HG02759 (cell line): ENCODE data around the gene MEMO1.
"Not testable (repeated sequence)": the region's sequence is repeated elsewhere in the genome, so short reads cannot be mapped to it uniquely, and the experiment has no call there.

Source experiments
- ATAC-seq: cut with Tn5 transposase; IDR thresholded peaks from one replicate; pipeline ENCODE4 v1.9.1; 2021; ENCODE audit warnings: mild to moderate bottlenecking, moderate library complexity; ENCODE audit not compliant: unreplicated experiment

Gene MEMO1

GRCh38 chr2:32010670-32011484, at the start of gene MEMO1:
MEMO1 (minus strand) TSS chr2:32011008; CDS start chr2:32010247, 761 bp downstream.
- peak; percentile 63 for ATAC-seq

GRCh38 chr2:32060266-32060665, 49.5 kb upstream of the MEMO1 start:
- ATAC-seq: no peak

DNA sequence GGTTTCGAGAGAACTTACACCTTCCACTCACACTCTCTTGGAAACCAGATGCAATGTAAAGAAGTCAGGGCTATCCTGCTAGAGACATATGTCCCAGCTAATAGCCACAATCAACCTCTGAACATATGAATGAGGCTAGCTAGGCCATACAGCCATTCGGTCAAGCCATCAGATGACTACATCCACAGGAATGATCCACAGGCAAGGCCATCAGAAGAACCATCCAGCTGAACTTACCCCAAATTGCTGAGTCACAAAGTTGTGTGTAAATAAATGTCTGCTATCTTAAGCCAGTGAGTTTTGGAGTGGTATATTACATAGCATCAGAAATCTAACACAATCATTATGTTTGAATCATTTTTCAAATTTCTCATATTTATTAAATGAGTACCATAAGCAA, 47.3 kb upstream of the MEMO1 start:
- ATAC-seq: no peak

DNA sequence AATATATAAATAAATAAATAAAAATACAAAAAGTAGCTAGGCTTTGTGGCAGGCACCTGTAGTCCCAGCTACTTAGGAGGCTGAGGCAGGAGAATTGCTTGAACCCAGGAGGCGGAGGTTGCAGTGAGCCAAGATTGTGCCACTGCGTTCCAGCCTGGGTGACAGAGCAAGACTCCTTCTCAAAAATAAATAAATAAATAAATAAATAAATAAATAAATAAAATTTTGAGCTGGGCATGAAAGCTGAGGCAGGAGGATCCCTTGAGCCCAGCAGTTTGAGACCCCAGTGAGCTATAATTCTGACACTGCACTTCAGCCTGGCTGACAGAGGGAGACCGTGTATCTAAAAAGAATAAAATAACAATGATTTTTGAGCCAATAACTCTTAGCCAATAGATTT, 43.8 kb upstream of the MEMO1 start:
- not testable (repeated sequence) for ATAC-seq

- no peak for ATAC-seq
Measured at GRCh38 chr2:32051836-32052439, 41.1 kb upstream of the MEMO1 start.

GRCh38 chr2:32043561-32043960, 32.8 kb upstream of the MEMO1 start:
- no peak for ATAC-seq

DNA sequence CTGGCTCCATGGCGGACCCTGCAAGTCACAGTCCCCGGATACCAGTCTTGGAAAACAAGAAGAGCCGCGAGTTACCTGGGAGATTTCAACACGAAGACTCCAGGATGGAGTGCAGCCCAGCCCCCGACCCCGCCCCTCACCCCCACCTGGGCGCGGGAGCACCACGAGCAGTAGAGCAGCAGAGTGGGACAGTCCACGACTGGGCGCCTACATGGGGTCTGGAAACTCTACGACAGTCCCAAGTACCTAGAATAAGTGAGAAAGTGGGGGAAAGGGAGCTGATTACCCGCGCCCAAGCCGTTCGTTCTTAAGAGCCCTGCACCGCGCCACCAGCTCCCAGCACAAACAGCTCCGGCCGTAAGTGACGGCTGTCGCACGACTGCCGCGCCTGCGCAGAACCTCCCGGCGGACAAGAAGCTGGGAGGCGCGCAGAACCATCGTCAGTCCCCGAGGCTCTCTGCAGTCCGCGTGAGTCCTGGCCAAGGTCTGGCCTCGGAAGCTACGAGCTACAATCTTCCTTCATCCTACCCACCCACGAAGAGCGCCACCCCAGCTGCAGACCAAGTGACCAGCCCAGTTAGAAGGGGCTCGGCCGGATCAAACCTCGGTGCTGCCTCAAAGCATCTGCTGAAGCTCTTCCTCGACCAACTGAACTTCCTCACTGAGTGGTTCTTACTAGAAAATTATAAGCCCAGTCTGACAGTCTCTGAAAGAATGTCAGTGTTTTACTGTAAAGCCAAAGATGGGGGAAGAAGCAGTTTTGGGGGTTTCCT, 28.8 kb upstream of the MEMO1 start, which contains the start of gene DPY30:
Gene DPY30 (minus strand): TSS at position 359 of the 773 bp plus-strand sequence. CDS start 349 bp downstream, at position 10.
- ATAC-seq: peak; percentile 95

DNA sequence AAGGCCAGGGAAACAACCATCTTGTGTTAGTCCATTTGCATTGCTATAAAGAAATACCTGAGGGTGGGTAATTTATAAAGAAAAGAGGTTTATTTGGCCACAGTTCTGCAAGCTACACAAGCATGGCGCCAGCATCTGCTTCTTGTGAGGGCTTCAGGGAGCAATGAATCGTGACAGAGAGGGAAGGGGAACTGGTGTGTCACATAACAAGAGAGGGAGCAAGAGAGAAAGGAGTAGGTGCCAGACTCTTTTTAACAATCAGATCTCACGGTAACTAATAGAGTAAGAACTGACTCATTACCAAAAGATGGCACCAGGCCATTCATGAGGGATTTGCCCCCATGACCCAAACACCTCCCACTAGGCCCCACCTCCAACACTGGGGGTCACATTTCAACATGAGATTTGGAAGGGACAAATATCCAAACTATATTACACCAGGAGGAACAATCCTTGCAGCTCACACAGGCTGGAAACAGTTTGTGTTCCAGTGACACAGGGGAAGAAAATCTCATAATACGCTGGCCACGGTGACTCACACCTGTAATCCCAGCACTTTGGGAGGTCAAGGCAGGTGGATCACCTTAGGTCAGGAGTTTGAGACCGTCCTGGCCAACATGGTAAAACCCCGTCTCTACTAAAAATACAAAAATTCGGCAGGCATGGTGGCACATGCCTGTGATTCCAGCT, 23.5 kb upstream of the MEMO1 start:
- ATAC-seq: not testable (repeated sequence)

DNA sequence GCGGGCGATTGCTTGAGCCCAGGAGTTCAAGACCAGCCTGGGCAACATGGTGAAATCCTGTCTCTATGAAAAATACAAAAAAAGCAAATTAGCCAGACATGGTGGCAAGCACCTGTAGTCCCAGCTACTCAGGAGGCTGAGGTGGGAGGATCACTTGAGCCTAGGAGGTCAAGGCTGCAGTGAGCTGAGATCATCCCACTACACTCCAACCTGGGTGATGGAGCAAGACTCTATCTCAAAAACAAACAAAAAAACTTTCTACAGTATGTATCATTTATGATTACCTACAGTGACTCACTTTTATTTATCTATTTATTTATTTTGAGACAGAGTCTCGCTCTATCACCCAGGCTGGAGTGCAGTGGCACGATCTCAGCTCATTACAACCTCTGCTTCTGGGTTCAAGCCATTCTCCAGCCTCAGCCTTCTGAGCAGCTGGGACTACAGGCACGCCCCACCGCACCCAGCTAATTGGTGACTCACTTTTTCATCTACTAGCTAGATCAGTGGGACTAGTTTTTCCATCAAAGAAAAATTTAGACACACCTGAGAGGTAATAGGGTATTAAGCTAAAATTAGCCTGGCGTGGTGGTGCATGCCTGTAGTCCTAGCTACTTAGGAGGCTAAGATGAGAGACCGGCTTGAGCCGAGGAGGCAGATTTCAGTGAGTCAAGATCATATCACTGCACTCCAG, 8.1 kb upstream of the MEMO1 start:
- ATAC-seq: not testable (repeated sequence)

DNA sequence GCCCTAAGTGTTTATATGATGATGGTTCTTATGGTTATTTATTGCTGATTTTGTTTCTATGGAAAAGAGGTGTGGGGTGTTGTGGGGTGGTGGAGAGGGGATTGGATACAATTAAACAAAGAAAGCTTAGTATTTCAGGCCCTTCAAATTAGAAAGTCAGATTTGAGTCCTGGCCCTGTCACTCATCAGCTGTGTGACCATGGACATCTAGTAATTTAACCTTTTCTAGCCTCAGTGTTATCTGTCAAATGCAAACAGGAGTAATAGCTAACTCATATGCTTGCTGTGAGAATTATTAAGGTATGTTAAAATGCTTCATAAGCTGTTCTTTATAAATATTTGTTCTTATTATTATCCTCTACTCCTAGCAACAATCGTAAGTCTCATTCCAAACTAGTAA, 2.1 kb upstream of the MEMO1 start:
- ATAC-seq: no peak

DNA sequence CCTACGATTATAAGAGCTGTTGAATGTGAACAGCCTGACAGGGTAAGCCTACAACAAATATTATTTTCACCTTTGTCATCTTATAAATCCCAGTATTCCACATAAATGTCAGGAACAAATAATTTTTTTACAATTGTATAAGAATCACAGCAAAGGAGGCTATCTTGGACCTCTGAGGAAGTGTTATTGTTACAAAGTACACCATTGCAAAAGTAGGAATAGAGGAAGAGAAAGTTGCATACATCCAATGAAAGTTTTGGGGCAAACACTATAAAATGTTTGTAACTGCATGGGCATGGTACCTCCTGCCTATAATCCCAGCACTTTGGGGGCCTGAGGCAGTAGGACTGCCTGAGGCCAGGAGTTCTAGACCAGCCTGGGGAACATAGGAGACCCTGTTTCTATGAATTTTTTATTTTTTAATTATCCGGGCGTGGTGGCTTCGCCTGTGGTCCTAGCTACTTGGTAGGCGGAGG, 715 bp upstream of the MEMO1 start:
- no peak for ATAC-seq

DNA sequence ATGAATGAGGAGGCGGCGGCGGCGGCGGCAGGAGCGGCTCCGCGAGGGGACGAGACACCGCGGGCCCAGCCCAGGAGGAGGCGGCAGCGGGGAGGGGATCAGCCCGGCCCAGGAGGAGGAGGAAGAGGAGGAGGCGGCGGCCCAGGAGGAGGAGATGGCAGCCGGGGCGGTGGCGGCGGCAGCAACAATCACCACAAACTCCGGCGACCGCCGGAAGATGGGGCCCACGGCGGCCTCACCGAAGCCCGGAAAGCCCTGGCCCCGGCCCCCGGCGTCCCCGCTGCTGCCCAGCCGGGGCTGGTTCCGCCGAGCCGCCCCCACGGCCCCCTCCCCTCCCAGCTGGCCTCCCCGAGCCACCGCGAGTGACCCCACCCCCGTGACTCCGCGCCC, 533 bp downstream of the MEMO1 start:
- peak; percentile 52 for ATAC-seq

DNA sequence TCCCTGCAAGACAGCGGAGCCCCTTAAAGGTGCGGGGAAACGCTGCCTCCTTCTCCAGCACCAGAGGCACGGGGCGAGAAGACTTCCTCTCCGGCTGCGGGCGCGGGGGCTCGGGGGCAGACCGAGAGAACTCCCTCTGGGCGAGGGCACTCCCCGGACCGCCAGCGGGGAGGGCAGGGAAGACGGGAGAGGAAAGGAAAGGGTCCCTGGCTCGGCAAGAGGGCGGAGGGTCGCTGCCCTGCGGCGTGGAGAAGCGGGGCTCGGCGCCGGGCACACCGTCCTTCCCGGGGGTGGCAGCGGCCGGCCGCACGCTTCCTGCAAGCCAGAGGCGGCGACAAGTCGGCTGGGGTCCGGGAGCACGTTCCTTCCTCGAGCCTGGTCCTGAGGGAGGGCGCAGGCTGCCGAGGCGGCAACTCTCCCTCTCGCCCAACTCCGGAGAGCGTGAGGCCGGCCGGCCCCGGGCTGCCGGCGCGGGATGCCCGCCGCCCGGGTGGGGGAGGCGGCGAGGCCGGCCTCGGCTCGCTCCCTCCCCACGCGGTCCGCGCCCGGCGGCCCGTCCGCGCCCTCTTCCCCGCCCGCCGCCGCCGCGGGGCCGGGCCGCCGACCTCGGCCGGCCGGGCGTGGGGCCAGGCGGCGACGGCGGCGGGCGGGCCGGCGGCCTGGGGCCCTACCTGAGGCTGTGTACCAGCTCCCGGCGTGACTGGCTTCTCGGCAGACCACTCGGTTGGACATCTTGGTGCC, 1.1 kb downstream of the MEMO1 start:
- peak; percentile 31 for ATAC-seq

DNA sequence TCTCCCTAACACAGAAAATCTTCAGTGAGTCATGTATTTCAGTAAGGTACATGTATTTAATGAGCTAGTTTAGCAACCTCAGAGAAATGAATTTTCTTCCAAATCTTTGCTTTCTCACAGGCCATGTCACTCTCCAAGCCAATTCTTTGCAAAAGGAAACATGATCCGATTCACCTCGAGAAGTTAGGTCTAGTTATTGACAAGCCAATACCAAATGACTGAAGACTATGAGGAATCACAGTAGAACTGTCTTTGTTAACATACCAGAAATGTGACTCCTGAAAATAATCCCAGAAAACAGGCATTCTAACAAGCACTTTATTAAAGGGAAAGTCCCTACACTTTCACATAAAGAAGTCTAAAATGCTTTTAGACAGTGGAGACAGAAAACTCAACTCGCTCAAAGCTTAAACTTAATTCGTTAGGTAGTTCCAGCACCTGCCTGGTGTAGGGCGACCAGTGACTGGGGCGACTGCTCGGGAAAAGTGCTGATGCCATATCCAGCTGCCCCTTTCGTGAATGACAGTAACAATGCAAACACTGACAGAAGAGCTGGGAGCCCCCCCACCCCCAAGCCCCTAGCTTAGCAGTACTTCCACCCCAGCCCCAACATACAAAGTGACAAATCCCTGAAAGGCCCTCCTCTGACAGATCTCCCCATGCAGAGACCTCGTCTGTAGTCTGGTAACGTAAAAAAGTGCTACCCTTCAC, 1.8 kb downstream of the MEMO1 start:
- ATAC-seq: no peak

- ATAC-seq: no peak
Measured at GRCh38 chr2:32007121-32007391, 3.8 kb downstream of the MEMO1 start.

GRCh38 chr2:32005371-32005976, 5.3 kb downstream of the MEMO1 start:
- ATAC-seq: no peak

DNA sequence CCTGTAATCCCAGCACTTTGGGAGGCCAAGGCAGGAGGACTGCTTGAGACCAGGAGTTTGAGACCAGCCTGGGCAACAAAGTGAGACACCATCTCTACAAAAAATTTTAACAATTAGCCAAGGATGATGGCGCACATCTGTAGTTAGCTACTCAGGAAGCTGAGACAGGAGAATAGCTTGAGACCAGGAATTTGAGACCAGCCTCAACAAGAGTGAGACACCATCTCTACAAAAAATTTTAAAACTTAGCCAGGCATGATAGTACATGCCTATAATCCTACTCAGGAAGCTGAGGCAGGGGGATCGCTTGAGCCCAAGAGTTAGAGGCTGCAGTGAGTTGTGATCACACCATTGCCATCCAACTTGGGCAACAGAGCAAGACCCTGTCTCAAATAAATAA, 7.0 kb downstream of the MEMO1 start:
- ATAC-seq: no peak

DNA sequence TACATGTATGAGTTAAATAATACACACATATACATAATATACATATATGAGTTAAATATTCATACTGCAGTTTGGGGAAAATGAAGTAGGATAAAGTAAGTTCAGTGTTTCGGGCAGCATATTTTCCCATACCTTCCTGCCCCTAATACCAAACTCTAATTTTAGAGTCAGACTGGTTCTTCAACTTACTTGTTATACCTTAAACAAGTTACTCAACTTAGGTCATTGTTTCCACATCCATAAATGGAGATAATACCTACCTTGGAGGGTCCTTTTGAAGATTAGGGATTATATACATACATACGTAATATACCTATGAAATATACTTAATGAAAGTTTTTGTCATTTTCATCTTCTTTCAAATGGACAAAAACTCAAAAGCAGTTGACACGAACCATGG, 8.4 kb downstream of the MEMO1 start:
- no peak for ATAC-seq

GRCh38 chr2:31999438-31999837, 11.4 kb downstream of the MEMO1 start:
- no peak for ATAC-seq
